Kidney capillary endothelial cell (primary cell): ENCODE results near the gene IGFN1.
"Not testable (repeated sequence)": the region's sequence is repeated elsewhere in the genome, so short reads cannot be mapped to it uniquely, and the experiment has no call there.

Experiments used
- DNase-seq: peaks from one replicate; pipeline ENCODE4 v3.0.0-alpha.2; 2018; ENCODE audit warnings: low spot score

IGFN1 gene

DNA sequence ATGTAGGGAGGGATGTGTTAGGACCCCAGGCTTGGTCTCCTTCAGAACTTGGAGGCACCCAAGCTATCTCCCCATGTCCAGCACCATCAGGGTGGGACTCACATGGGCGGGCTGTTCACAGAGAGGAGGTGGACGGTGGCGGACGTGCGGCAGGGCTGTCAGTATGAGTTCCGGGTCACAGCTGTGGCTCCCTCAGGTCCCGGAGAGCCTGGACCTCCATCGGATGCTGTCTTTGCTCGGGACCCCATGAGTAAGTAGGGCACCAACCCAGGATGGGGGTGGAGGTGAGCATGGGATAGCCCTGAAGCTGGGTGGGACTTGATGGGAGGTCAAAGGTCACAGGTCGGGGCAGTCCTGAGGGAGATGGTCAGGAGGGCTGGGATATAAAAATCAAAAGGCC, 27.8 kb downstream of the IGFN1 start:
- no peak for DNase-seq

DNA sequence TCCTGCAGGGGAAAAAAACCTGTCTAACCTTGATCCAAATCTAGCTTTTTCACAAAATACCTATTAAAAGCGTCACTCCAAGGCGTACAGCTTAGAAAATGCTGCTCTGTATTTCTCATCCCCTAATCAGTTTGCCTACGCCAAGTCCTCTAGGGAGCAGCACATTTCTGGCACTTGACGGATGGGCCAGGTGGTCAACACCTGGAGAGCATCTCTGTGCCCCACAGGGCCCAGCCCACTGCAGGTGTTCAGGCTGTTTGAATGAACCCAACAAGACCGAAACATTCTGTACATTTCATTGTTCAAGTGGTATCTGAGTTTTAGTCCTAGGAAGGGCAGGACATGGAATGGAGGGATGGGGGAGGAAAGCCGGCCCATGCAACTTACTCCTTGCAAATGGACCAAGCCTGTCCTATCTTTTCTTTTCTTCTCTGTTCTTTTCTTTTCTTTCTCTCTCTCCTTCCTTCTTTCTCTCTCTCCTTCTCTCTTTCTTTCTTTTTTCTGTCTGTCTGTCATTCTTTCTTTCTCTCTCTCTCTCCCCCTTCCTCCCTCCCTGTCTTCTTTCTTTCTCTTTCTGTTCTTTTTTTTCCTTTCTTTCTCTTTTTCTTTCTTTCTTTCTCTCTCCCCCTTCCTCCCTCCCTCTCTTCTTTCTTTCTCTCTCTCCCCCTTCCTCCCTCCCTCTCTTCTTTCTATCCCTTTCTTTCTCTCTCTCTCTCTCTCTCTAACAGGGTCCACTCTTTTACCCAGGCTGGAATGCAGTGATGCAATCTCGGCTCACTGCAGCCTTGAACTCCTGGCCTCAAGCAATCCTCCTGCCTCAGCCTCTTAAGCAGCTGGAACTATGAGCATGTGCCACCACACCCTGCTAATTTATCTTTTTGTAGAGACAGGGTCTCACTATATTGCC, 29.1 kb downstream of the IGFN1 start:
- no peak for DNase-seq

DNA sequence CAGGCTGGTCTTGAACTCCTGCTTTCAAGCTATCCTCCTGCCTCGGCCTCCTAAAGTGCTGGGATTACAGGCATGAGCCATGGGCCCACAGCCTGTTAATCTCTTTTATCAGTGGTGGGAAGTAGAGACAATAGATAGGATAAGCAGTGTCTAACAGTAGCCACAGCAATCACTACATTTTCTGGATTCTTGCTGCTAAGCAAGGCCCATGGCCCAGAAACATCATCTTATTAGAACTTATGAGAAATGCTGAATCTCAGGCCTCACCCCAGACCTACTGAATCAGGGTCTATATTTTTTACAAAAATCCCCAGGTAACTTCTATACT, 29.7 kb downstream of the IGFN1 start:
- DNase-seq = no peak

DNA sequence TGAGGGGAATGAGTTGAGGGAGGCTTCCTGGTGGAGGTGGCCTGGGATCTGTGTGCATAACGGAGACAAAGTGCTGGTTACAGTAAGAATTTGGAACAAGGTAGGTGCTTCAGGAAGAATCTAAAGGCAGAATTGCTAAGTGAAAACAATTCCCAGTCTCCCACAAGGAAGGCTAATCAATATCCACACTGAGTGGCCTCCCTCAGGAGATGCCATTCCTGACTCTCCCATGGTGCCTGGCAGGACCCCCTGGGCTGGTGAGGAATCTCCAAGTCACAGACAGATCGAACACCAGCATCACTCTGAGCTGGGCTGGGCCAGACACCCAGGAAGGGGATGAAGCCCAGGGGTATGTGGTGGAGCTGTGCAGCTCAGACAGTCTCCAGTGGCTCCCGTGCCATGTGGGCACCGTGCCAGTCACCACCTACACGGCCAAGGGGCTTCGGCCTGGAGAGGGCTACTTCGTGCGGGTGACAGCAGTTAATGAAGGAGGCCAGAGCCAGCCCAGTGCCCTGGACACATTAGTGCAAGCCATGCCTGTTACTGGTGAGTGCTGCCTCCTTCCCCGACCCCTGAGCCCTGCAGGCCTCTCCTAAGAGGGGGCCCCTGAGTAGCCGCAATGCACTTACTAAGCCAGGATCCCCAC, 30.7 kb downstream of the IGFN1 start:
- DNase-seq = no peak

DNA sequence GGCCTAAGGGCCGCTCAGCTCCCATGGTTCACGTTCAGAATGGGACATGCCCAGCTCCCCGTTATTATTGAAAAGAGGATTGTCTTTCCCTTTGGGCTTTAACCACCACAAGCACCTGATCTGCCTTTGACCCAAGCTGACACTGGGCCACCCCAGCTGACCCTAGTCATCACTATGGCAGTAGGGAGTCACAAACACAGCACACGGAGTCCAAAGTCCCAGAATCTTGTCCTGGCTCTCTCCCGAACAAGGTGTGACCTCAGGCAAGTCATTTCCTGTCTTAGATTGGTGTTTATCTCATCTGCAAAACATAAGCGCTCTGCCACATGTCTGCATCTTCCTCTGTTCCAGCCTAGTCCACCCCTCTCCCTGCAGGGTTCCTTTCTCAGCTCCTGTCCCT, 31.5 kb downstream of the IGFN1 start:
- DNase-seq = no peak

DNA sequence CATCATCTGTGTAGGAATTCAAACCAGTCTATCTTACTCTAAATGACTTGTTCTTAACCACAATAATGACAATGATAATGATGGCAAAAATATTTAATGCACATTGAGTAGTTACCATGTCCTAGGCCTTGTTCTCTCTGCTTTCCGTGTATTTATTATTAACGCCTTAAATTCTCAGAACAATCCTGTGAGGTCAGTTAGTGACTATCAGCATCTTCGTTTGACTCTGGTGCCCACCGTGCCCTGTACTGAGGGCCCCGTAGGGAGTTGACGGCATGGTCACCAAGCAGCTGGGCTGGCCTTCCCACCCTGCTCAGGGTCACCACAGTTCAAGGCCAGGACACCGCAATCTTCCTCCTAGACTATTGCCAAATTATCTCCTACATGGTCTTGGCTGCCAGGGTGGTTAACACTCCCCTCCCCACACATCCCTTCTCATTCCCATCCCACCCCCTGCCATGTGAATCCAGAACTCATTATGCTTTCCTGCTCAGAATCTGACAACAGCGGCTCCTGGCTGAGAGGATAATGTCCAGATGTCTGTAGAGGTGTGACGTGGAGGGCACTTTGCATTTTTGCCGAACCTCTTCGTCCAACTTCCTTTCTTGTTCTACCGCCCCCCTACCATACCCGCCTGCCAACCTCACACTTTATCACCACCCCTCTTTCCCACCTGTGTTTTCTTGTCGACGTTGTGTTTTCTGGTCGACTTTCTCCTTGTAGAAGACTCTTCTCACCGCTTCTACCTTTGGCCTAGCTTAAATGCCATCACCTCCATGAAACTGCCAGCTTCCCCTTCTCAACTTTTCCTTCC, 33.4 kb downstream of the IGFN1 start:
- no peak for DNase-seq

DNA sequence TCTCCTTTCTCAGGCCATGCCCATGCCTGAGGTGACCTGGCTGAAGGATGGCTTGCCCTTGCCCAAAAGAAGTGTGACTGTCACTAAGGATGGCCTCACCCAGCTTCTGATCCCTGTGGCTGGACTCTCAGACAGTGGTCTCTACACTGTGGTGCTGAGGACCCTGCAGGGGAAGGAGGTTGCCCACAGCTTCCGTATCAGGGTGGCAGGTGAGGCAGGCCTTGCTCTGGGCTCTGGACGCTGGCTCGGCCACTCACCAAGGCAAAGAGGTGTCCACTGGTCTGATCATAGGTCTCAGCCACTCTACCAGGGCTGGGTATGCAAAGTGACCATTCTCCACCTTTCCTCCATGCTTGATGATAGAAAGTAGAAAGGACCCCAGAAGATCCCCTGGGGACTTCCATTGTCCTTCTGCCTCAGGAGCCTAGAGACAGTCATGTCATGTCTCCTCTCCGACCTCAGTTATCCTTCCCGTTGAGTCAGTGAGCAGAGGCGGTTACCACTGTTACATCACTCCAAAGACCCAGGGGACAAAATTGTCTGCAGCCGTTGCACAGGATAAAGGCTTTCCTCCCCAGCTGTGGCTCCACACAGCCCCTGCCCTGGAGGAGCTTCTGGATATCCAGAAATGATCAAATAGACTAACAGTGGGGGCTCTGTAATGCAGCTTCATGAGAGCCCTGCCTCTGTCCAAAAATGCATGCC, 34.2 kb downstream of the IGFN1 start:
- DNase-seq = no peak

DNA sequence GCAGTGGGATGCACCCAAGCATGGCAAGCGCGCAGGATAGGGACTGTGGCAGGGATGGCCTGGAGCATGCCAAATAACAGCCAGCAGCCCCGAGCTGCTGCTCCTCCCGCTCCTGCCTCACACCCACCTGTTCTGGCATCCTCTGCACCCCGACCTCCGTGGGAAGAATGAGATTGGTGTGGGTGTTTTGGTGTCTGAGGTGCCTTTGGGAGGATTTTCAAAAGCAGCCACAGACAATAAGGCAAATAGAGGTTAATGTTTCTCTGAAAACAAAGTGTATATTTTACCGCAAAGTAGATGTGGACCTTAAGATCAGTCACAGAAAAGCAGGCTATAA, 35.5 kb downstream of the IGFN1 start:
- no peak for DNase-seq

DNA sequence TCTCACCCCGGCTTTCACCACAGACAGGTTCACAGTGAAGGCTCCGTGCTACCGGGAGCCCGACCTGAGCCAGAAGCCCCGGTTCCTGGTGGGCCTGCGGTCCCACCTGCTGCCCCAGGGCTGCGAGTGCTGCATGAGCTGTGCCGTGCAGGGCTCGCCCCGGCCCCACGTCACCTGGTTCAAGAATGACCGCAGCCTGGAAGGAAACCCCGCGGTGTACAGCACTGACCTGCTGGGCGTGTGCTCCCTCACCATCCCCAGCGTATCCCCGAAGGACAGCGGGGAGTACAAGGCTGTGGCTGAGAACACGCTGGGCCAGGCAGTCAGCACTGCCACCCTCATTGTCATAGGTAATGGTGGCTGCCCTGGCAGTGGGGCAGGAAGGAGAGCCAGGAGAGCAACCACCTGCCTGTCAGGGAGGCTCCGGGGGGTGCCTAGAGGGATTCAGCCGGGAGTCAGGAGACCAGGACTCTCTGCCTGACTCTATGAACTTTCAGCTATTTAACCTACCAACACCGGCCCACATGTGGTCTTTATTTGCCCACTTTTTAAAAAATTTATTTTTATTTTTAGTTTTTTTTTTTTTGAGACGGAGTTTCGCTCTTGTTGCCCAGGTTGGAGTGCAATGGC, 36.4 kb downstream of the IGFN1 start:
- no peak for DNase-seq

DNA sequence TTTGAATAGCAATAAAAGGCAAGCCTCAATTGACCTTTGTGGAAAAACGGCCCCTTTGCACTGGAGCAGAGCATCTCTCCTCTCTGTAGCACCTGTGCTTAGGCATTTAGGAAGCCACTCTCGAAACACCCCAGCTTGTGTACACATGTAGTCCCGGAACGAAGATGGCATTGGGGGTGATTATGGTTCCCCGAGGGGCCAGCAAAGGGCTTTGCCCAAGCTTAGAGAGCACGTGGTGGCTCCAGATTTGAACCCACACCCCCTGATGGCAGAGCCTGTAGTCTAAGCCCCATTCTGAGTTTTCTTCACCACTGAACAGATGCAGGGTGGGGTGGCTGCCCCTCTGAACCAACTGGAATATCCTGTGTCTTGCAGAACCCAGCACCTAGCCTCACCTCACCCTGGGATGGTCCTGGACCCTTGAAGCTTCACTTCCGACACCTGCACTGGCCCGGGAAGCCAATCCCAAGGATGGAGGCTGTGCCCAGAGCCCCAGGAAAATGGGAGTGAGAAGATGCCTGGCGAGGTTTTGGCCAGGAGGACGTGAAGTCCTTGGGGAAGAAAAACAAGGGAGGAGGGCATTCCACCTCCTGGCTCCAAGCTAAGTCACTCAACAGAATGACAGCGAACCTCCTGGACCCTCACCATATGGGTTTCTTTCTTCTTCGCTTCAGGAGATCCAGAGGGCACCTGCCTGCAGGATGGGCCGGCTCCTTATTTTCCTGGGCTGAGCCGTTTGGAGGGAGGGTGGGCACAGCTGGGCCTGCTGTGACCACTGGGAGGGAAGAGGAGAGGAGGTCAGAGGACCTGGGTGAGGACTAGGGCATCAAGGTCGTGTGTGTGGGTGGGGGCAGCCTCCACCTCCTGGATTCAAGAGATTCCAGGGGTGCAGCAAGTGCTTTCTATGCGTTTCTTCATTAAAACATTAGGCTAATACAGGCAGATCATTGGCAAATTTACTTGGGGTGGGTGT, 37.7 kb downstream of the IGFN1 start:
- DNase-seq = no peak

DNA sequence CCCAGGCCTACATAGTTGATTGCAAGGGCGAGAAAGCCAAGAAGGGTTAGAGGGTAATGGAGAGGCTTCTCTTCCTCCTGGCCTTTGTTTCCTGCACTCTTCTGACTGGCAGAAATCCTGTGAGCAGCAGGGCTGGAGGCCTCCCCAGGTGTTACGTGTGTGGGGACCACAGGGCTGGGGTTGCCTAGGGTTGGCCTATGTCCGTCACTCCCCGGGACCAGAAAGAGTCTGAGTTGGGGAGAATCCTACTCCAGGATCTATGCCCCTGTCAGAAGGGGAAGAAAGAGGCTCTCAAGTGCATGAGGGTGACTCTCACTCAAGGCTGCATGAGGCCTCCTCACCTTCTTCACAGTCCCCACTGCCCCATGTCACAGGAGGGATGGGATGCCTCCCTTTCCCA, 38.5 kb downstream of the IGFN1 start:
- DNase-seq = no peak

DNA sequence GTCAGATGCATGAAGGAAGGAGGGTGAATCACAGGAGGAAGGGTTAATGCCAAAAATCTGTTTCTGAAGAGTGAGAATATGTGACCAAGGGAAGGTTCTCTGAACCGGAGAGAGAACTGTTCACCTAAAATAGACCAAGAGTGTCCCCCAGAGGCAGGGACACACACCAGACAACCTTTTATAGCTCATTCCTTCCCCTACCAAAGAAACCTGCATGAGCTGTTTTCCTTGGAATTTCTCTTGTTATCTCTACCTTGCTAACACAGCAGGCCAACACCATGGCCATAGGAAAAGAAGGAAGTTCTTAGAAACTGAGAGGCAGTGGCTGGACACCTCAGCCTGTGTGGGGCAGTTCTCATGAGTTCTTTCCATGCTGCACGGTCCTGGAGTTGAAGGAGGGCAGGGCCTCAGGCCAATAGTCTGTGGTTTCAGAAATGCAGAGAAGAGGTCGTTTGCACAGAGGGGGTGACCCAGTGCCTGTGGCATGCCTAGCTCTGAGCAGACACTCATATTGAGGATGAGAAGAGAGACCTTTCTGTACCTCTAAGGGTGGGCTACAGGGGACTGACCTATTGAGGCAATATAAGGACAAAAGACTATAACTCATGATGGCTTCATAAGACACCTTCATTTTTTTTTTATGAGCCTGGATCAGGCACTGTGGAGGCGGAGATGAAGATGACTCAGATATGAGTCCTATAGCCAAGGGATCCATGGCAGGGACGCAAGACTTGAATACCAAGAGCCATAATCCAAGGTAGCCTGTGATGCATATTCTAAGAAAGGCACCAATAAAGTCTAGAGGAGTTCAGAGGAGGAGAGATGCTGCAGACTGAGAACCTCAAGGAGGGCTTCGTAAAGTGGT, 39.4 kb downstream of the IGFN1 start:
- DNase-seq = no peak

DNA sequence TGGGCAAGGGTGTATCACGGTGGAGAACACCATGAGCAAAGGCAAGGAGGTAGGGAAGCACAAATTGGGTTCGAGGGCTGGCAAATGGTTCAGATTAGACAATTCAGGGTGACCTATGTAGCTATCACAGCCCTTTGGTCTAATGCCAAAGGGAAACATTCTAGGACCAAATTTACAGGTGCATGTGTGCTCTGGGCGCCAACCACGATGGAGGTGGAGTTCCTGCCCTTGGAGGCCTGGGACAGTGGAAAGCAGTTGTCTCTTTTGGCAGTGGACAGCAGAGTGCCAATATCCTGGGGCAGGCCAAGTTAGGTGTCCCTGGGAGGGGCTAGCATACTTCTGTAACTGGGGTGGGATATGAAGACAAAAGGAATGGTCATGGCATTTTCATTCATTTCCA, 40.1 kb downstream of the IGFN1 start:
- DNase-seq = no peak

DNA sequence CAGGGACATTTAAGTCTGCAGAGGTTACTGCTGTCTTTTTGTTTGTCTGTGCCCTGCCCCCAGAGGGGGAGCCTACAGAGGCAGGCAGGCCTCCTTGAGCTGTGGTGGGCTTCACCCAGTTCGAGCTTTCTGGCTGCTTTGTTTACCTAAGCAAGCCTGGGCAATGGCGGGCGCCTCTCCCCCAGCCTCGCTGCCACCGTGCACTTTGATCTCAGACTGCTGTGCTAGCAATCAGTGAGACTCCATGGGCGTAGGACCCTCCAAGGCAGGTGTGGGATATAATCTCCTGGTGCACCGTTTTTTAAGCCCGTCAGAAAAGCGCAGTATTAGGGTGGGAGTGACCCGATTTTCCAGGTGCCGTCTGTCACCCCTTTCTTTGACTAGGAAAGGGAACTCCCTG, 49.0 kb downstream of the IGFN1 start:
- not testable (repeated sequence) for DNase-seq

DNA sequence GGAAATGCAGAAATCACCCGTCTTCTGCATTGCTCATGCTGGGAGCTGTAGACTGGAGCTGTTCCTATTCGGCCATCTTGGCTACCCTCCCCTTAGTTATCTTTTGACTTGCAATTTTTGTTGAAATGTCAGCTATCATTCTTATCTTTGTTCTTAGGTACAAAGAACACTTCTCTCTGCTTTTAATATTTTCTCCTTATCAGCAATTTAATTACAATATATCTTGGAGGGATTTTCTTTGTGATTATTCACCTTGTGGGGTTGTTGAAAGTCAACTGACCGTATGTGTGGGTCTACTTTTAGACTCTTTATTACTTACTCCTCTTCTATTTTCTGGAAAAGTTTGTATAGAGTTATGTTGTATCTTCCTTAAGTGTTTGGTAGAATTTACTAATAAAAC, 49.5 kb downstream of the IGFN1 start:
- DNase-seq = no peak

DNA sequence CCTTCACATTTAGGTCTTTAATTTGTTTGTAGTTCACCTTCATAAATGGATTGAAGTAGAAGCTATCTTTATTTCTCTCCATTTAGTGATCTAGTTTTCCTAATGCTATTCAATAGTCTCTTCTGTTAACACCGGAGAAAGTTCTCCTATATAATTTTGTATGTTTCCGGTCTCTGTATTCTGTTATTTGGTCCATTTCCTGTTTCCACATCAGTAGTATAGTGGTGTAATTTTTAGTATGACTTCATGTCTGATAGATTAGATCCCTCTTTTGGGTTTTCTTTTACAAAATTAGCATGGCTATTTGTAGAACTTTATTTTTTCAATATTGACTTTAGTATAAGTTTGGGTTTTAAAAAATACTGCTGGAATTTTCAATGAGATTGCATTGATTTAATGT, 51.1 kb downstream of the IGFN1 start:
- DNase-seq = no peak

DNA sequence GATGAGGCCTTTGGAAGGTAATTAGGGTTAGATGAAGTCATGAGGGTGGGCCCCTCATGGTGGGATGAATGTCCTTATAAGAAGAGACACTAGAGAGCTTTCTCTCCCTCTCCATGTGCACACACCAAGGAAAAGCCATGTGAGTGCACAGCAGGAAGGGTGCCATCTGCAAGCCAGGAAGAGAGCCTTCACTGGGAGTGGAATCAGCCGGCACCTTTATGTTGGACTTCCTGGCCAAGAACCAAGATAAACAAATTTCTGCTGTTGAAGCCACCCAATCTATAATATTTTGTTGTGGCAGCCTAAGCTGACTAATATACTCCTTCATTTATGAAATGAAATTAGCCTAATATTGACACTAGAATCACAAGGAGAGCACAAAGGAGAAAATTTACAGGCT, 54.5 kb downstream of the IGFN1 start:
- no peak for DNase-seq

DNA sequence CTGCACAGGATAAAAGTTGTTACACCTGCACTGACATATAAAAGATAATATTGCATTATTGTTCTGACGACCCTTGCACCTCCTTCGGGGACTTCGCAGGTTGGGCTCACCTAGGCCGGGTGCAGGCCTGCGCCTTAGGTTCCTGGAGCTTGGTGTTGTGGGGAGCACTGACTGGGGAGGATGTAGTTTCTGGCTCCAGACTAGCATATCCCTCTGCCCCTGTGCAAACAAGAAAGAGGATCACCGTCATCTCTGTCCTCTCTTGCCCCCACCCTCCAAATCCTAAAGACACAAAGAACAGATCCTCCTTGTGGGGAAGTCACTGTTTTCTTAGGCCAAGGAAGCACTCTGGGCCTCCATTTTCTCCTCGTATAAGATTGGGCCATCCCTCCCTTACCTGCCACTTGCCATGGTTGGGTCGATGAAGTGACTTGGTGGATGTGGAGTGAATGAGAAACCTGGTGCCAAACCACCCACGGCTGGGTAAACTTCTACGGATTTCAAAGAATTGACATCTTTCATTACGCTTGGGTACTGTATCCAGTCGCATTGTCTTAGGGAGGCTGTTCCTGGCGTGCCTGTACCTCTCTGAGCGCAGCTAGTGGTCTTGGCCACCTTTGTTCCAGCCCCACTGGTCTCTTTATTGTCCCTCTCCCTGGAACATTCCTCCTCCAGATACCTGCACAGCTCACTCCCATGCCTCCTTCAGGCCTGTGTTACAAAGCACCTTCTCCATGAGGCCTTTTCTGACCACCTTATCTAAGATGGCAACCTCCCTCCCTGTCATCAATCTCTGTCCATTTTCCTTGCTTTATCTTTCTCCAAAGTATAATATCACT, 58.3 kb downstream of the IGFN1 start:
- no peak for DNase-seq
